Tibial nerve (tissue), 4 donors: ENCODE results near the gene ETV1.

Source experiments
- EP300 ChIP-seq, 2 donors: sonication (generic); formaldehyde crosslinking; IDR thresholded peaks; one replicate each; pipeline ENCODE4 v1.6.1; 2017; ENCODE audit warnings: antibody characterized with exemption in 2 of 2, mild to moderate bottlenecking in 1 of 2
- TF ChIP-seq, protein P1 (sequence below), 5 experiments: fragments of 200-600 bp in 3 of 5; fragments of 450-650 bp in 2 of 5; sonication (generic) in 3 of 5; IDR thresholded peaks; one replicate each; pipeline ENCODE4 v1.5.1; 2016 to 2019; ENCODE audit warnings: antibody characterized with exemption in 5 of 5, mild to moderate bottlenecking in 3 of 5, moderate library complexity in 2 of 5

DNA sequence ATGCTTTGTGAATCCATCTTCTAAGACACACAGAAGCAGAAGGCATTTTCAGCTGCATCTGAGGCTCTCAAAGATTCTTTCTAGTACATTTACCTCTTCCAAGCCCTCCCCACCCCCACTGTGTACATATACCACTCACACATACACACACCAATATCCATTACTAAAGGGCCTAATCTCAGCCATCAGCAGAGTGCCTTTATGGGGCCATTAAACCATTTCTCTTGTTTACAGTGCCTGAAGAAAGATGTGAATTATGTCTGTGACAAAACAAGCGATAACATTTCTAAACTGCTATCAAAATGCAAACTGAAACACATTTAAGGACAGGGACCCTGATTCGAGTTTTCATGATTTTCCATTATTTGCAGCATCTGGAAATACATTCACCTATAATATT lies 40.0 kb downstream of the ETV1 start:
- TF ChIP-seq EP300 (IDR thresholded peaks at IDR 0.05), result no peak
- TF ChIP-seq, protein P1, sequence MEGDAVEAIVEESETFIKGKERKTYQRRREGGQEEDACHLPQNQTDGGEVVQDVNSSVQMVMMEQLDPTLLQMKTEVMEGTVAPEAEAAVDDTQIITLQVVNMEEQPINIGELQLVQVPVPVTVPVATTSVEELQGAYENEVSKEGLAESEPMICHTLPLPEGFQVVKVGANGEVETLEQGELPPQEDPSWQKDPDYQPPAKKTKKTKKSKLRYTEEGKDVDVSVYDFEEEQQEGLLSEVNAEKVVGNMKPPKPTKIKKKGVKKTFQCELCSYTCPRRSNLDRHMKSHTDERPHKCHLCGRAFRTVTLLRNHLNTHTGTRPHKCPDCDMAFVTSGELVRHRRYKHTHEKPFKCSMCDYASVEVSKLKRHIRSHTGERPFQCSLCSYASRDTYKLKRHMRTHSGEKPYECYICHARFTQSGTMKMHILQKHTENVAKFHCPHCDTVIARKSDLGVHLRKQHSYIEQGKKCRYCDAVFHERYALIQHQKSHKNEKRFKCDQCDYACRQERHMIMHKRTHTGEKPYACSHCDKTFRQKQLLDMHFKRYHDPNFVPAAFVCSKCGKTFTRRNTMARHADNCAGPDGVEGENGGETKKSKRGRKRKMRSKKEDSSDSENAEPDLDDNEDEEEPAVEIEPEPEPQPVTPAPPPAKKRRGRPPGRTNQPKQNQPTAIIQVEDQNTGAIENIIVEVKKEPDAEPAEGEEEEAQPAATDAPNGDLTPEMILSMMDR (IDR thresholded peaks at IDR 0.05), result no peak
